NCI-H524 treated with DMSO at 0.1 percent for 48 hours (cell line): ENCODE results near the gene ZNF445.
A peak's percentile ranks its signal among the peaks of the same experiment; 100 is the strongest.
"Not testable (repeated sequence)": the region's sequence is repeated elsewhere in the genome, so short reads cannot be mapped to it uniquely, and the experiment has no call there.

ENCODE experiments used
- DNase-seq: peaks from one replicate; lab custom pipeline; 2025; lab: John Stamatoyannopoulos, UW

The ZNF445 gene

GRCh38 chr3:44434834-44435510 lies 42.5 kb downstream of the ZNF445 start:
- DNase-seq: peak; percentile 44

GRCh38 chr3:44430466-44430865 lies 47.0 kb downstream of the ZNF445 start:
- no peak for DNase-seq

GRCh38 chr3:44429459-44429858 lies 48.0 kb downstream of the ZNF445 start:
- no peak for DNase-seq

GRCh38 chr3:44428910-44429309 lies 48.6 kb downstream of the ZNF445 start:
- no peak for DNase-seq

GRCh38 chr3:44427683-44428082 lies 49.8 kb downstream of the ZNF445 start:
- DNase-seq: no peak

- no peak for DNase-seq
Observed at GRCh38 chr3:44424758-44425157, 52.7 kb downstream of the ZNF445 start.

GRCh38 chr3:44421280-44421679 lies 56.2 kb downstream of the ZNF445 start:
- DNase-seq: no peak

- DNase-seq: no peak
Observed at GRCh38 chr3:44420676-44421075, 56.8 kb downstream of the ZNF445 start.

GRCh38 chr3:44419923-44420650 lies 57.4 kb downstream of the ZNF445 start:
- DNase-seq: no peak

GRCh38 chr3:44419116-44419922 lies 58.2 kb downstream of the ZNF445 start:
- no peak for DNase-seq

- DNase-seq: no peak
Observed at GRCh38 chr3:44418549-44418948, 58.9 kb downstream of the ZNF445 start.

- not testable (repeated sequence) for DNase-seq
Observed at GRCh38 chr3:44418118-44418517, 59.4 kb downstream of the ZNF445 start.

GRCh38 chr3:44416031-44417030 lies 61.1 kb downstream of the ZNF445 start:
- no peak for DNase-seq

GRCh38 chr3:44415421-44415820 lies 62.0 kb downstream of the ZNF445 start:
- DNase-seq: no peak

- no peak for DNase-seq
Observed at GRCh38 chr3:44414517-44415090, 62.9 kb downstream of the ZNF445 start.

- no peak for DNase-seq
Observed at GRCh38 chr3:44412365-44412764, 65.1 kb downstream of the ZNF445 start.

GRCh38 chr3:44411031-44411645 lies 66.3 kb downstream of the ZNF445 start:
- no peak for DNase-seq

- no peak for DNase-seq
Observed at GRCh38 chr3:44409640-44410410, 67.6 kb downstream of the ZNF445 start.

- no peak for DNase-seq
Observed at GRCh38 chr3:44402548-44402947, 74.9 kb downstream of the ZNF445 start.

- DNase-seq: no peak
Observed at GRCh38 chr3:44400771-44401170, 76.7 kb downstream of the ZNF445 start.
